ENCODE measurements around the gene ZFHX3. TPM values are rescaled to one million over a fixed set of nuclear protein-coding genes. Genes with fewer than 3 reads are reported as not detected.

ZFHX3 gene
- total and polyA plus RNA-seq, 10 of the 15 experiments (the other 5 are each of a cell fraction or from before 2014, with no cell fraction given) = 0.68 to 8.6 (median 2.0) TPM

GRCh38 chr16:72911971-72912370 lies 136.0 kb downstream of the ZFHX3 start:
- Histone ChIP-seq H3K36me3 (ENCODE audit: control insufficient read depth in 2 of 2, insufficient read depth in 2 of 2, low read length in 1 of 2) (no peaks in the 10 kb centered on the region), H3K27ac (ENCODE audit: control insufficient read depth, insufficient read depth) (no peak overlapping the region), H2AFZ (ENCODE audit: control insufficient read depth, low read depth, low read length) (no peak overlapping the region), H3K4me3 (no peak overlapping the region), H3K27me3 (replicated peaks in 1 of 2; ENCODE audit: control insufficient read depth in 2 of 2, insufficient read depth in 2 of 2, low read length in 1 of 2) (no peaks in the 10 kb centered on the region), H3K79me2 (ENCODE audit: control insufficient read depth, insufficient read depth, low read length) (no peaks in the 10 kb centered on the region; the same call in 1 of the 2 replicates), H4K20me1 (ENCODE audit: control insufficient read depth, insufficient read depth) (no peaks in the 10 kb centered on the region), H3K4me2 (ENCODE audit: control insufficient read depth, insufficient read depth) (no peak overlapping the region), H3K9ac (ENCODE audit: control insufficient read depth, insufficient read depth, low read length) (no peak overlapping the region), H3K4me1 (ENCODE audit: control insufficient read depth, insufficient read depth, low read length) (no peaks in the 10 kb centered on the region), H3K9me3 (replicated peaks; ENCODE audit: control insufficient read depth, insufficient read depth, low read length) (no peaks in the 10 kb centered on the region)
- CTCF ChIA-PET = no interaction called here
- FAIRE-seq (no peak), DNase-seq (ENCODE audit: low read depth, low spot score) (no peak), ATAC-seq (no peak)
- RAD21 ChIA-PET (ENCODE audit: unreplicated experiment) = no interaction called here
- no peak for TF ChIP-seq RUNX3 (IDR thresholded peaks at IDR 0.05; ENCODE audit: low read length)
- TF ChIP-seq PKNOX1 (IDR thresholded peaks at IDR 0.05) = no peak
- no peak for TF ChIP-seq MXI1 (IDR thresholded peaks at IDR 0.05; ENCODE audit: low read depth, low read length)
- no peak for TF ChIP-seq LARP7 (IDR thresholded peaks at IDR 0.05)
- no peak for TF ChIP-seq ZZZ3 (IDR thresholded peaks at IDR 0.05; ENCODE audit: control insufficient read depth, insufficient read length, low read depth)
- no peak for TF ChIP-seq HDAC2 (IDR thresholded peaks at IDR 0.05)
- TF ChIP-seq SREBF2 (IDR thresholded peaks at IDR 0.05; ENCODE audit: low read length) = no peak
- no peak for TF ChIP-seq CBX5 (IDR thresholded peaks at IDR 0.05; ENCODE audit: low read depth)
- TF ChIP-seq MYB (IDR thresholded peaks at IDR 0.05; ENCODE audit: borderline replicate concordance, low read depth, low read length) = no peak
- no peak for TF ChIP-seq IKZF2 (IDR thresholded peaks at IDR 0.05)
- TF ChIP-seq CBFB (IDR thresholded peaks at IDR 0.05; ENCODE audit: low read depth) = no peak
- no peak for TF ChIP-seq ZBTB4 (CRISPR knock-in tag; IDR thresholded peaks at IDR 0.05)
- no peak for TF ChIP-seq CREM (IDR thresholded peaks at IDR 0.05; ENCODE audit: low read depth)
- TF ChIP-seq, protein P1, sequence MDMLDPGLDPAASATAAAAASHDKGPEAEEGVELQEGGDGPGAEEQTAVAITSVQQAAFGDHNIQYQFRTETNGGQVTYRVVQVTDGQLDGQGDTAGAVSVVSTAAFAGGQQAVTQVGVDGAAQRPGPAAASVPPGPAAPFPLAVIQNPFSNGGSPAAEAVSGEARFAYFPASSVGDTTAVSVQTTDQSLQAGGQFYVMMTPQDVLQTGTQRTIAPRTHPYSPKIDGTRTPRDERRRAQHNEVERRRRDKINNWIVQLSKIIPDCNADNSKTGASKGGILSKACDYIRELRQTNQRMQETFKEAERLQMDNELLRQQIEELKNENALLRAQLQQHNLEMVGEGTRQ (IDR thresholded peaks at IDR 0.05; ENCODE audit: borderline replicate concordance, low read depth, low read length) = no peak
- no peak for TF ChIP-seq HDGF (IDR thresholded peaks at IDR 0.05)
- SMC1A ChIA-PET (ENCODE audit: uncharacterized antibody, unreplicated experiment) = interaction anchor here (0.8 kb wide), 1 partner anchor 20 kb away, joined by 3 read pairs; no protein-coding TSS in a partner anchor
- POLR2A ChIA-PET = no interaction called here
- WGBS (ENCODE audit: insufficient coverage, insufficient replicate concordance, low lambda C conversion rate, missing lambda C conversion rate) = 77% methylated on average over 9 of the region's 9 CpGs
- no TSS peak for BruUV-seq (replicated peaks)
- intact Hi-C loops (cut with micrococcal nuclease; ENCODE audit: unreplicated experiment) = no loop called here
- in situ Hi-C loops (cut with MboI) = no loop called here
